AG10803 (cell line): ENCODE measurements around the gene ZPBP2.

ENCODE experiments used
- DNase-seq: peaks from one replicate; pipeline ENCODE4 v3.0.0; 2010; ENCODE audit warnings: low read depth
- H3K4me3 ChIP-seq: 2 replicates; pipeline ENCODE4 v1.5.1; 2011; ENCODE audit warnings: mild to moderate bottlenecking, low read length, control low read depth
- CTCF ChIP-seq: conservative IDR thresholded peaks from 2 replicates; pipeline ENCODE4 v1.5.1; 2011; ENCODE audit warnings: mild to moderate bottlenecking, low read length, control low read depth, inconsistent platforms

The ZPBP2 gene

GRCh38 chr17:39916918-39917317 is 48.9 kb downstream of the ZPBP2 start:
- no peak overlapping the region for H3K4me3 ChIP-seq
- peak; percentile 24 for DNase-seq
- peak; percentile 44 for TF ChIP-seq CTCF

GRCh38 chr17:39919087-39919683 is 51.2 kb downstream of the ZPBP2 start:
- no peak overlapping the region for H3K4me3 ChIP-seq
- TF ChIP-seq CTCF: no peak
- DNase-seq: no peak

GRCh38 chr17:39920218-39921210 is 52.5 kb downstream of the ZPBP2 start:
- DNase-seq: no peak
- TF ChIP-seq CTCF: no peak
- no peak overlapping the region for H3K4me3 ChIP-seq

GRCh38 chr17:39921323-39921722 is 53.3 kb downstream of the ZPBP2 start:
- no peak for TF ChIP-seq CTCF
- DNase-seq: no peak
- H3K4me3 ChIP-seq: no peak overlapping the region

- no peak for DNase-seq
- no peak overlapping the region for H3K4me3 ChIP-seq
- no peak for TF ChIP-seq CTCF
Observed at GRCh38 chr17:39922006-39922405, 54.0 kb downstream of the ZPBP2 start.

GRCh38 chr17:39923230-39923629 is 55.2 kb downstream of the ZPBP2 start:
- no peak for TF ChIP-seq CTCF
- DNase-seq: no peak
- H3K4me3 ChIP-seq: no peak overlapping the region
